GM12878 (cell line): ENCODE results near the gene DUSP22. TPM values are rescaled to one million over a fixed set of nuclear protein-coding genes. Genes with fewer than 3 reads are reported as not detected.

ENCODE experiments used
- CTCF ChIP-seq, 3 experiments: IDR thresholded peaks in 2 of 3; conservative IDR thresholded peaks in 1 of 3; 2 replicates each; pipeline ENCODE4 v1.5.1; 2011; ENCODE audit warnings: low read depth in 3 of 3, low read length in 3 of 3, mild to moderate bottlenecking in 3 of 3, control low read depth in 2 of 3, moderate library complexity in 2 of 3, inconsistent platforms in 1 of 3, mixed read lengths in 1 of 3; ENCODE audit not compliant: control insufficient read depth in 2 of 3, insufficient read depth in 1 of 3; ENCODE audit errors: extremely low read depth in 1 of 3
- E2F8 ChIP-seq: fragments of 450-650 bp; IDR thresholded peaks from 2 replicates; pipeline ENCODE4 v1.6.1; 2018; ENCODE audit warnings: mild to moderate bottlenecking, low read depth, moderate library complexity; ENCODE audit not compliant: partially characterized antibody
- FOS ChIP-seq: IDR thresholded peaks from 3 replicates; pipeline ENCODE4 v1.6.1; 2011; ENCODE audit warnings: borderline replicate concordance; ENCODE audit not compliant: insufficient read length; ENCODE audit errors: extremely low read depth
- HSF1 ChIP-seq: fragments of 150-350 bp; IDR thresholded peaks from 2 replicates; pipeline ENCODE4 v1.6.1; 2014; ENCODE audit warnings: mild to moderate bottlenecking, low read depth, low read length
- NKRF ChIP-seq: fragments of 450-650 bp; conservative IDR thresholded peaks from 2 replicates; pipeline ENCODE4 v1.6.1; 2017; ENCODE audit warnings: mild to moderate bottlenecking, moderate library complexity
- PML ChIP-seq: IDR thresholded peaks from 2 replicates; pipeline ENCODE4 v1.6.1; 2012; ENCODE audit warnings: low read length, inconsistent platforms
- RB1 ChIP-seq: fragments of 450-650 bp; formaldehyde crosslinking; IDR thresholded peaks from 2 replicates; pipeline ENCODE4 v1.6.1; 2017; ENCODE audit warnings: mild to moderate bottlenecking, borderline replicate concordance
- REST ChIP-seq: IDR thresholded peaks from 2 replicates; pipeline ENCODE4 v1.6.1; 2012; ENCODE audit warnings: mild to moderate bottlenecking, low read depth, low read length
- SREBF1 ChIP-seq: IDR thresholded peaks from 2 replicates; pipeline ENCODE4 v1.6.1; 2012; ENCODE audit warnings: mild to moderate bottlenecking, low read length
- SUZ12 ChIP-seq: fragments of 200-600 bp; sonication (generic); IDR thresholded peaks from one replicate; pipeline ENCODE4 v1.6.1; 2018; ENCODE audit warnings: antibody characterized with exemption, mild to moderate bottlenecking; ENCODE audit not compliant: unreplicated experiment
- USF1 ChIP-seq: IDR thresholded peaks from 2 replicates; pipeline ENCODE4 v1.6.1; 2011; ENCODE audit warnings: borderline replicate concordance, low read depth, mild to moderate bottlenecking, moderate library complexity, mixed read lengths, low read length; ENCODE audit not compliant: insufficient read depth; ENCODE audit errors: extremely low read length
- ZBED1 ChIP-seq: IDR thresholded peaks from 2 replicates; pipeline ENCODE4 v1.6.1; 2016; ENCODE audit warnings: borderline replicate concordance
- ZNF274 ChIP-seq: IDR thresholded peaks from one replicate; pipeline ENCODE4 v1.8.0; 2011; ENCODE audit not compliant: insufficient read length, insufficient read depth
- polyA plus RNA-seq, 11 experiments: library from polyadenylated mRNA; depleted of rRNA in 4 of 11; unstranded in 6 of 11; stranded (reverse) in 5 of 11; fragments of >200 nt; fragmentation: Nextera tagmentation in 4 of 11; fragmentation: Illumina TruSeq in 1 of 11; extraction: Ambion mirVana in 4 of 11; extraction: Trizol in 1 of 11; gene quantifications; 1 replicate in 1 of 11; 2 replicates in 10 of 11; pipeline versions ENCODE4 v1.2.1 to v1.2.3, GENCODE V29; 2011 to 2016; ENCODE audit warnings: inconsistent platforms in 2 of 11, missing spikeins in 2 of 11, low read depth in 1 of 11
- total RNA-seq, 4 experiments: library from RNA; depleted of rRNA in 3 of 4; stranded (reverse); fragments of >200 nt in 3 of 4; fragmentation: Illumina TruSeq in 1 of 4; extraction: Trizol in 1 of 4; gene quantifications; 2 replicates each; pipeline versions ENCODE4 v1.2.1 to v1.2.3, GENCODE V29; 2013 to 2021

Gene DUSP22
- total and polyA plus RNA-seq, 10 of the 15 experiments (the other 5 are each of a cell fraction or from before 2014, with no cell fraction given) = 78.9 to 156 (median 107) TPM

- TF ChIP-seq NKRF (peak; percentile 63), RB1 (no peak), CTCF (IDR thresholded peaks at IDR 0.05 in 2 of 3, conservative IDR thresholded peaks at IDR 0.05 in 1 of 3; ENCODE audit: control insufficient read depth in 2 of 3, extremely low read depth in 1 of 3, insufficient read depth in 1 of 3, low read depth in 3 of 3, low read length in 3 of 3) (no peak), ZNF274 (no peak), HSF1 (no peak; the same call in 1 of the 2 replicates), FOS (no peak), ZBED1 (no peak), USF1 (no peak), PML (no peak), SREBF1 (no peak), REST (no peak), SUZ12 (no peak), E2F8 (no peak)
These were observed 72.6 kb downstream of the DUSP22 start (continued) for GRCh38 chr6:364609-365540.
